Measurements from ENCODE around the gene CGB2.

Gene CGB2

GRCh38 chr19:48989701-48990291 lies 41.9 kb upstream of the CGB2 start:
- TF ChIP-seq CTCF (IDR thresholded peaks at IDR 0.05; ENCODE audit: borderline replicate concordance, insufficient read depth, low read depth, low read length) = no peak

GRCh38 chr19:48990400-48990799 lies 41.3 kb upstream of the CGB2 start:
- H3K4me3 ChIP-seq (ENCODE audit: low read depth, low read length) = no peak overlapping the region
- TF ChIP-seq CTCF (IDR thresholded peaks at IDR 0.05; ENCODE audit: borderline replicate concordance, insufficient read depth, low read depth, low read length) = no peak

More at GRCh38 chr19:48989701-48990291, 41.9 kb upstream of the CGB2 start:
- no peak overlapping the region for H3K4me3 ChIP-seq (ENCODE audit: low read depth, low read length)

GRCh38 chr19:48991011-48991609 lies 40.6 kb upstream of the CGB2 start:
- TF ChIP-seq CTCF (IDR thresholded peaks at IDR 0.05; ENCODE audit: borderline replicate concordance, insufficient read depth, low read depth, low read length) = no peak
- H3K4me3 ChIP-seq (ENCODE audit: low read depth, low read length) = no peak overlapping the region

GRCh38 chr19:48991873-48992580 lies 39.7 kb upstream of the CGB2 start:
- no peak for TF ChIP-seq CTCF (IDR thresholded peaks at IDR 0.05; ENCODE audit: borderline replicate concordance, insufficient read depth, low read depth, low read length)
- H3K4me3 ChIP-seq (ENCODE audit: low read depth, low read length) = peak overlapping the region; percentile 75

GRCh38 chr19:48992581-48993174 lies 39.0 kb upstream of the CGB2 start:
- peak overlapping the region; percentile 75 for H3K4me3 ChIP-seq (ENCODE audit: low read depth, low read length)

More at GRCh38 chr19:48992581-48993174, 39.0 kb upstream of the CGB2 start:
- TF ChIP-seq CTCF (IDR thresholded peaks at IDR 0.05; ENCODE audit: borderline replicate concordance, insufficient read depth, low read depth, low read length) = no peak
